ENCODE measurements around the gene B4GALT4.

Gene B4GALT4

DNA sequence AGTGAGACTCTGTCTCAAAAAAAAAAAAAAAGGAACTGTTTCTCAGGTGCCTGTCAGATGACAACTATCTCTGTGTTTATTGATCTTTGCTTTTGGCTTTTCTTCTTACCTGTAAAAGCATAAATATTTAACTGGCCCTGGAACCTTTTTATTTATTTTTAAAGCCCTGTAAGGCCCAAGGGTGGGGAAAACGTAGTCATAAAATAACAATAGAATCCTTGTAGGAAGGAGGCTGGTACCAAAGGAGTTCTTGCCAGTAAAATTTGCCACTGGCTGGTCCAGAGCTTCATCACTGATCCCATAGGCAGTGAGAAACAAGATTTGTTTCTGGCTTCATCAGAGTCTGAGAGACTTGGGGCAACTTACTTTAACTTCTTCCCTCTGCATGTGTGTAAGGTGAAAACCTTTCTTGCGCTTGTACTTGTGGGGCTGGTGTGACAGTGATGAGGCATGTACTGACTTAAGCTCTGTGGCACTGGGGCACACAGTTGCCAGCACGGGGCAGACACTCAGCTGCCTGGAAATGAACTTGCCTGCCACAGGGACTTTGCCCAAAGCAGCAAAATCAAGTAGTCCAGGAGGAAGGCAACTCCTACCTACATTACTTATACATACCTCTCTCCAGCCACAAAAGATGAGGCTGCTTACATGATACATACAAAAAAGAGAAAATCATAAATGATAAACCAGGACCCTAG is 19.6 kb downstream of the B4GALT4 start:
- CTCF ChIA-PET: no interaction called here
- no peak for DNase-seq (ENCODE audit: extremely low spot score)

DNA sequence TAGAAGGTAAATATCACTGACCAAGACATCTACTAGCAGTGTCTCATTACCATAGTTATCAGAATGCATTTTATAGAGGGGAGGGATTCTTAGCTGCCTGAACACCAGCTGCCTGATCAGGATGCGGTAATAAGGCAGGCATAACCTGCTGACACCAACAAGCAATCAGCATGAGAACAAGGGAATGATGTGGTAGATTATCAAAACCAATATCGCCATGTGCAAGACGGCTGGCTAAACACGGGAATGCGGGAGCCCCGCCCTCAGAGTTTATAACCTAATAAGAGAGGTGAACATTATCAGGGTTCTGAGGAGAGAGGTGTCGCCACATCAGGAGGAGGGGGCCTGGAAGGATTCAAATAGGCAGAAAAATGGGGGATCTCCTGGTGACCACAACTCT is 20.5 kb downstream of the B4GALT4 start:
- POLR2A ChIA-PET: no interaction called here
- CTCF ChIA-PET: interaction anchor here (1.1 kb wide), 1 partner anchor 10 kb away, joined by 4 read pairs; no protein-coding TSS in a partner anchor
- no peak for DNase-seq (ENCODE audit: extremely low spot score)
- TF ChIP-seq TARDBP (IDR thresholded peaks at IDR 0.05) (no peak), BHLHE40 (IDR thresholded peaks at IDR 0.05; ENCODE audit: borderline replicate concordance) (no peak), ELF4 (IDR thresholded peaks at IDR 0.05) (no peak), ARNT (IDR thresholded peaks at IDR 0.05) (no peak), NFRKB (IDR thresholded peaks at IDR 0.05) (no peak), LEF1 (IDR thresholded peaks at IDR 0.05; ENCODE audit: borderline replicate concordance) (no peak), ZNF384 (IDR thresholded peaks at IDR 0.05) (no peak), FOXM1 (IDR thresholded peaks at IDR 0.05; ENCODE audit: borderline replicate concordance) (no peak), CTBP1 (IDR thresholded peaks at IDR 0.05; ENCODE audit: borderline replicate concordance) (no peak), SUZ12 (IDR thresholded peaks at IDR 0.05) (no peak)
- TF ChIP-seq, protein P1, sequence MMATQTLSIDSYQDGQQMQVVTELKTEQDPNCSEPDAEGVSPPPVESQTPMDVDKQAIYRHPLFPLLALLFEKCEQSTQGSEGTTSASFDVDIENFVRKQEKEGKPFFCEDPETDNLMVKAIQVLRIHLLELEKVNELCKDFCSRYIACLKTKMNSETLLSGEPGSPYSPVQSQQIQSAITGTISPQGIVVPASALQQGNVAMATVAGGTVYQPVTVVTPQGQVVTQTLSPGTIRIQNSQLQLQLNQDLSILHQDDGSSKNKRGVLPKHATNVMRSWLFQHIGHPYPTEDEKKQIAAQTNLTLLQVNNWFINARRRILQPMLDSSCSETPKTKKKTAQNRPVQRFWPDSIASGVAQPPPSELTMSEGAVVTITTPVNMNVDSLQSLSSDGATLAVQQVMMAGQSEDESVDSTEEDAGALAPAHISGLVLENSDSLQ (IDR thresholded peaks at IDR 0.05): no peak

More for the DNA sequence above, 19.6 kb downstream of the B4GALT4 start:
- TF ChIP-seq ARNT (IDR thresholded peaks at IDR 0.05) (no peak), NFRKB (IDR thresholded peaks at IDR 0.05) (no peak), FOXK2 (IDR thresholded peaks at IDR 0.05) (no peak), CTBP1 (IDR thresholded peaks at IDR 0.05; ENCODE audit: borderline replicate concordance) (no peak), L3MBTL2 (conservative IDR thresholded peaks at IDR 0.05) (no peak), LEF1 (IDR thresholded peaks at IDR 0.05; ENCODE audit: borderline replicate concordance) (no peak), FOXM1 (IDR thresholded peaks at IDR 0.05; ENCODE audit: borderline replicate concordance) (no peak), HDGF (IDR thresholded peaks at IDR 0.05; ENCODE audit: borderline replicate concordance) (no peak), TARDBP (IDR thresholded peaks at IDR 0.05) (no peak), FOXA1 (IDR thresholded peaks at IDR 0.05) (no peak)
- POLR2A ChIA-PET: interaction anchor here (1.3 kb wide), 1 partner anchor 20 kb away, joined by 3 read pairs; the partner anchor contains the start of gene B4GALT4

DNA sequence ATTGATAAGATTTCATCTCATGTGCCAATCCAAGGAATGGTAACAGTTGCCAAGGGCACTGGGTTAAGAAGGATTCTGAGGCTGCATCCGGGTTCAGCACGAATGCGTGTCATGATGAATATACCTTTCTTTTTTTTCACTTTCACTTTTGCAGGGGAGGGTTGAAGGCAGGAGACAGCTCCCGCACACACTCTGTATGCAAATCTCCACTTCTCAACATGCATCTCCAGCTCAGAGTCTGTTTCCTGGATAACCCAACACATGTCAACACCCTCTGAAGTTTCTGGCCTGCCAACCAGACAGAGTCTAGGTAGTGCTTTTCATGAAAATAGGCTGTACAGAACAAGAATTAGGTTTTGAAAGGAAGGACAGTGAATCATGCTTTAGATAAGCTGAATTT is 21.6 kb downstream of the B4GALT4 start:
- TF ChIP-seq TARDBP (IDR thresholded peaks at IDR 0.05): no peak
- TF ChIP-seq SUZ12 (IDR thresholded peaks at IDR 0.05): no peak
- no peak for TF ChIP-seq FOXK2 (IDR thresholded peaks at IDR 0.05)
- TF ChIP-seq HDGF (IDR thresholded peaks at IDR 0.05; ENCODE audit: borderline replicate concordance): no peak
- no peak for TF ChIP-seq SP1 (IDR thresholded peaks at IDR 0.05)
- no peak for TF ChIP-seq L3MBTL2 (conservative IDR thresholded peaks at IDR 0.05)
- no peak for TF ChIP-seq CTBP1 (IDR thresholded peaks at IDR 0.05; ENCODE audit: borderline replicate concordance)
- no peak for TF ChIP-seq BHLHE40 (IDR thresholded peaks at IDR 0.05; ENCODE audit: borderline replicate concordance)
- TF ChIP-seq FOXM1 (IDR thresholded peaks at IDR 0.05; ENCODE audit: borderline replicate concordance): no peak
- TF ChIP-seq, protein P1 (IDR thresholded peaks at IDR 0.05): no peak
- TF ChIP-seq NFRKB (IDR thresholded peaks at IDR 0.05): no peak
- TF ChIP-seq ARNT (IDR thresholded peaks at IDR 0.05): no peak
- TF ChIP-seq ZNF384 (IDR thresholded peaks at IDR 0.05): no peak
- CTCF ChIA-PET: interaction anchor here (1.1 kb wide), 1 partner anchor 9 kb away, joined by 4 read pairs; no protein-coding TSS in a partner anchor

DNA sequence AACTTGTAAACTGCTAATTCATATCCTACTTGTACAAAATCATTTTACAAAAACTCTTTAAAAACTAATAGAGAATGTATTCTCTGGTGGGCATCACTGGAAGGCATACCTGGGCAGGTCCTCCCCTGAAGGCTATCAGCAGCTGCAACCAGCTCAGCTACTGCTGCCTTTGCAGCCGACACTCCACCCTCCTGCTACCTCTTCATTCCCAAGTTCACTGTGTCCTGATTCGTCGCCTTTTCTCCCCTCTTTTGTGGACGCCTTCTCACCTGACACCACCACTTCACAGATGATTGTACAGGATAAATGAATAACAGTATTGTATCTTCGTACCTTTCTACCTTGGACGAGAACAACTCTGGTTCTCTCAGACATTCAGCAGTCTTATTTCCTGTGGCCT is 28.9 kb downstream of the B4GALT4 start:
- no peak for DNase-seq (ENCODE audit: extremely low spot score)
- CTCF ChIA-PET: no interaction called here
- POLR2A ChIA-PET: no interaction called here

More for the DNA sequence above, 21.6 kb downstream of the B4GALT4 start:
- POLR2A ChIA-PET: no interaction called here
- no peak for DNase-seq (ENCODE audit: extremely low spot score)

DNA sequence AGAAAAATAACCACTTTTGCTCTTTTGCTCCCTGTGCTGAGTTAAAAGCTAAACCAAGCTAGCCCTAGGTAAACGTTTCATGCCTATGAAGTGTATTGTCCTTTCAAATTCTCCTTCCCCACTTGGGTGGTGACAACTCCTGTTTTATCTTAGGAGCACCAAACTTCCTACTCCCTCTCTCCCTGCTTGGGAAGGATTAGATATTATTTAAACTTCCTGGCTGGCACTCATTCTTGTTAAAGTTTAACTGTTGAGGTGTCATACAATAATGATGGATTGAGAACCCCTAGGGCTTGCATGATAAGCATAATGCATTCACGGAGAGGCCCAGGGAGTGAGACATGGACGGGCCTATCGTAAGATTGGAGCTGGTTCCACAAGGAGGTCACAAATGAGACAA is 29.5 kb downstream of the B4GALT4 start:
- no peak for DNase-seq (ENCODE audit: extremely low spot score)
- CTCF ChIA-PET: no interaction called here
- no peak for TF ChIP-seq FOXA1 (IDR thresholded peaks at IDR 0.05)
- no peak for TF ChIP-seq HDGF (IDR thresholded peaks at IDR 0.05; ENCODE audit: borderline replicate concordance)
- no peak for TF ChIP-seq ELF4 (IDR thresholded peaks at IDR 0.05)
- POLR2A ChIA-PET: no interaction called here

More for the DNA sequence above, 28.9 kb downstream of the B4GALT4 start:
- TF ChIP-seq BHLHE40 (IDR thresholded peaks at IDR 0.05; ENCODE audit: borderline replicate concordance) (no peak), SUZ12 (IDR thresholded peaks at IDR 0.05) (no peak), NFRKB (IDR thresholded peaks at IDR 0.05) (no peak), FOXA1 (IDR thresholded peaks at IDR 0.05) (no peak), ELF4 (IDR thresholded peaks at IDR 0.05) (no peak), ZNF384 (IDR thresholded peaks at IDR 0.05) (no peak), HDGF (IDR thresholded peaks at IDR 0.05; ENCODE audit: borderline replicate concordance) (no peak), ARNT (IDR thresholded peaks at IDR 0.05) (no peak), L3MBTL2 (conservative IDR thresholded peaks at IDR 0.05) (no peak), TARDBP (IDR thresholded peaks at IDR 0.05) (no peak)

DNA sequence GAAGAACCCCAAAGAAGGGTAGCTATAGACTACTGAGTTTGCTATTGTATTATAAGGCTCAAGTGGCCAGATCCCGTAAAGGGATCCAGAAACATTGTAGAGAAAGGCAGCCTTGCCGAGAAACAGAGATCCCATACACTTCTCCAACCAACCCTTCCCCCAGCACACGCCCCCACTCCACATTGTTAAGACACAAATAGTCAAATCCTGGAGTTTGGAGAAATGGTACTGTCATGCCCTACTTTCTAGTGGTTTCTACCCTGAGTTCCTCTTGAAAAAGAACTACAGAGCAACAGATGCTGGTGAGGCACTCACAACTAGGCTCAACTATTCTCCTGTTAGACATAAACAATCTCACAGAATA is 33.2 kb downstream of the B4GALT4 start:
- no peak for DNase-seq (ENCODE audit: extremely low spot score)
- ChIA-PET CTCF (no interaction called here), POLR2A (no interaction called here)
- TF ChIP-seq TARDBP (IDR thresholded peaks at IDR 0.05): no peak
- TF ChIP-seq L3MBTL2 (conservative IDR thresholded peaks at IDR 0.05): no peak
- no peak for TF ChIP-seq SUZ12 (IDR thresholded peaks at IDR 0.05)
- TF ChIP-seq FOXA1 (IDR thresholded peaks at IDR 0.05): no peak
- TF ChIP-seq FOXK2 (IDR thresholded peaks at IDR 0.05): no peak
- TF ChIP-seq FOXM1 (IDR thresholded peaks at IDR 0.05; ENCODE audit: borderline replicate concordance): no peak
- no peak for TF ChIP-seq NFRKB (IDR thresholded peaks at IDR 0.05)

Measured in HEK293T (cell line).